Measurements from ENCODE around the gene VMP1.
"Not testable (repeated sequence)": the region's sequence is repeated elsewhere in the genome, so short reads cannot be mapped to it uniquely, and the experiment has no call there.

Gene VMP1

GRCh38 chr17:59775786-59776350 lies 68.4 kb downstream of the VMP1 start:
- TF ChIP-seq CTCF (conservative IDR thresholded peaks at IDR 0.05; ENCODE audit: low read depth, low read length), result no peak
- DNase-seq (ENCODE audit: low read depth), result no peak
- H3K4me3 ChIP-seq (ENCODE audit: low read length), result no peak overlapping the region

- no peak for DNase-seq (ENCODE audit: low read depth)
- no peak overlapping the region for H3K4me3 ChIP-seq (ENCODE audit: low read length)
- no peak for TF ChIP-seq CTCF (conservative IDR thresholded peaks at IDR 0.05; ENCODE audit: low read depth, low read length)
Observed at GRCh38 chr17:59776577-59776976, 69.1 kb downstream of the VMP1 start.

- H3K4me3 ChIP-seq (ENCODE audit: low read length), result no peak overlapping the region
- no peak for TF ChIP-seq CTCF (conservative IDR thresholded peaks at IDR 0.05; ENCODE audit: low read depth, low read length)
- DNase-seq (ENCODE audit: low read depth), result no peak
Observed at GRCh38 chr17:59777033-59777432, 69.6 kb downstream of the VMP1 start.

- no peak for DNase-seq (ENCODE audit: low read depth)
- no peak overlapping the region for H3K4me3 ChIP-seq (ENCODE audit: low read length)
- TF ChIP-seq CTCF (conservative IDR thresholded peaks at IDR 0.05; ENCODE audit: low read depth, low read length), result no peak
Observed at GRCh38 chr17:59778996-59779395, 71.5 kb downstream of the VMP1 start.

- TF ChIP-seq CTCF (conservative IDR thresholded peaks at IDR 0.05; ENCODE audit: low read depth, low read length), result no peak
- no peak overlapping the region for H3K4me3 ChIP-seq (ENCODE audit: low read length)
- no peak for DNase-seq (ENCODE audit: low read depth)
Observed at GRCh38 chr17:59779521-59779920, 72.1 kb downstream of the VMP1 start.

- not testable (repeated sequence) for H3K4me3 ChIP-seq (ENCODE audit: low read length)
Observed at GRCh38 chr17:59780548-59780947, 73.1 kb downstream of the VMP1 start.

GRCh38 chr17:59783221-59784047 lies 76.0 kb downstream of the VMP1 start:
- no peak for DNase-seq (ENCODE audit: low read depth)
- no peak overlapping the region for H3K4me3 ChIP-seq (ENCODE audit: low read length)
- TF ChIP-seq CTCF (conservative IDR thresholded peaks at IDR 0.05; ENCODE audit: low read depth, low read length), result no peak

More at GRCh38 chr17:59780548-59780947, 73.1 kb downstream of the VMP1 start:
- not testable (repeated sequence) for DNase-seq (ENCODE audit: low read depth)
